A549 (cell line): Measurements from ENCODE around the gene G2E3. TPM values are rescaled to one million over a fixed set of nuclear protein-coding genes. Genes with fewer than 3 reads are reported as not detected.

Experiments
- ATAC-seq, 2 experiments: fragments of 200-7000 bp in 1 of 2; fragments of >200 bp in 1 of 2; cut with Nextera tagmentation in 1 of 2; cut with Tn5 transposase in 1 of 2; 3 replicates each; pipeline versions ENCODE4 v1.8.0 to v1.9.1; 2018 to 2020; ENCODE audit warnings: mild to moderate bottlenecking in 1 of 2, moderate library complexity in 1 of 2
- CTCF ChIA-PET: fragments of 300-600 bp; sonication (Branson Sonifier 250); formaldehyde crosslinking; extraction: SDS; loops from one replicate; lab custom pipeline; 2021; ENCODE audit warnings: antibody characterized with exemption, inconsistent platforms; lab: Yijun Ruan, JAX
- POLR2A ChIA-PET: fragments of 350-600 bp; formaldehyde crosslinking; extraction: SDS; loops from one replicate; lab custom pipeline; 2021; ENCODE audit warnings: antibody characterized with exemption, inconsistent platforms; lab: Yijun Ruan, JAX
- DNase-seq, 2 experiments: peaks; one replicate each; pipeline versions ENCODE4 v3.0.0 to v3.0.0-alpha.2; 2011 to 2016; ENCODE audit warnings: low read depth in 1 of 2, low spot score in 1 of 2
- FAIRE-seq: peaks from 2 replicates; lab custom pipeline; 2011; peaks lifted over from hg19 to GRCh38; lab: Jason Lieb, UNC
- H3K27ac ChIP-seq, 2 experiments: fragments of >200 bp; sonication (Bioruptor Twin); formaldehyde crosslinking; 3 replicates each; pipeline ENCODE4 v1.5.1; 2016 to 2017
- H3K4me1 ChIP-seq: fragments of >200 bp; sonication (Bioruptor Twin); formaldehyde crosslinking; 3 replicates; pipeline ENCODE4 v1.6.1; 2016
- H3K4me2 ChIP-seq: fragments of >200 bp; sonication (Bioruptor Twin); formaldehyde crosslinking; 3 replicates; pipeline ENCODE4 v1.6.1; 2016
- H3K4me3 ChIP-seq: fragments of >200 bp; sonication (Bioruptor Twin); formaldehyde crosslinking; 3 replicates; pipeline ENCODE4 v1.5.1; 2016
- H3K9me3 ChIP-seq: fragments of >200 bp; sonication (Bioruptor Twin); formaldehyde crosslinking; 3 replicates; pipeline ENCODE4 v1.6.1; 2016
- CHD4 ChIP-seq: fragments of 200-600 bp; sonication (generic); IDR thresholded peaks from 2 replicates; pipeline ENCODE4 v1.6.1; 2016; ENCODE audit warnings: antibody characterized with exemption, mild to moderate bottlenecking, borderline replicate concordance
- CTCF ChIP-seq: fragments of >200 bp; sonication (Bioruptor Twin); formaldehyde crosslinking; IDR thresholded peaks from 3 replicates; pipeline ENCODE4 v1.5.1; 2016
- EHF ChIP-seq: fragments of 250-450 bp; sonication (Bioruptor Pico); IDR thresholded peaks from 2 replicates; pipeline ENCODE4 v1.5.0; 2020; ENCODE audit warnings: mild to moderate bottlenecking
- FOSB ChIP-seq: fragments of 250-450 bp; sonication (Bioruptor Pico); IDR thresholded peaks from 2 replicates; pipeline ENCODE4 v1.5.0; 2020; ENCODE audit warnings: mild to moderate bottlenecking, moderate library complexity
- FOSL2 ChIP-seq, 2 experiments: fragments of 450-650 bp in 1 of 2; fragments of >200 bp in 1 of 2; sonication (Bioruptor Twin) in 1 of 2; formaldehyde crosslinking; IDR thresholded peaks; 2 replicates each; pipeline versions ENCODE4 v1.5.0 to v1.6.1; 2016 to 2020; ENCODE audit warnings: mild to moderate bottlenecking in 1 of 2, moderate library complexity in 1 of 2
- GATA3 ChIP-seq: IDR thresholded peaks from 2 replicates; pipeline ENCODE4 v1.6.1; 2012; ENCODE audit warnings: borderline replicate concordance
- HOXA7 ChIP-seq: fragments of 250-450 bp; sonication (Bioruptor Pico); IDR thresholded peaks from 2 replicates; pipeline ENCODE4 v1.5.0; 2020; ENCODE audit warnings: mild to moderate bottlenecking, moderate library complexity
- JUN ChIP-seq, 2 experiments: fragments of >200 bp; sonication (Bioruptor Twin); formaldehyde crosslinking; IDR thresholded peaks; 2 replicates in 1 of 2; 3 replicates in 1 of 2; pipeline ENCODE4 v1.6.1; 2016 to 2017
- KDM1A ChIP-seq: fragments of 200-600 bp; sonication (generic); IDR thresholded peaks from 2 replicates; pipeline ENCODE4 v1.6.1; 2016; ENCODE audit warnings: low read depth, mild to moderate bottlenecking
- KDM5A ChIP-seq: fragments of 200-600 bp; sonication (generic); IDR thresholded peaks from 2 replicates; pipeline ENCODE4 v1.6.1; 2016; ENCODE audit warnings: antibody characterized with exemption, mild to moderate bottlenecking
- MAZ ChIP-seq: fragments of 150-350 bp; IDR thresholded peaks from 2 replicates; pipeline ENCODE4 v1.6.1; 2014; ENCODE audit warnings: antibody characterized with exemption, low read depth, low read length, borderline replicate concordance
- MYC ChIP-seq: IDR thresholded peaks from 2 replicates; pipeline ENCODE4 v1.6.1; 2012; ENCODE audit warnings: mild to moderate bottlenecking, inconsistent platforms, low read length, improper control_type of control experiment, borderline replicate concordance
- NPAS2 ChIP-seq: fragments of 250-450 bp; sonication (Bioruptor Pico); IDR thresholded peaks from 2 replicates; pipeline ENCODE4 v1.8.0; 2022; ENCODE audit warnings: mild to moderate bottlenecking, moderate library complexity, borderline replicate concordance
- NR3C1 ChIP-seq: fragments of >200 bp; sonication (Bioruptor Twin); formaldehyde crosslinking; IDR thresholded peaks from 3 replicates; pipeline ENCODE4 v1.6.1; 2017
- PHF8 ChIP-seq: fragments of 200-600 bp; sonication (generic); IDR thresholded peaks from 2 replicates; pipeline ENCODE4 v1.6.1; 2016; ENCODE audit warnings: low read depth, mild to moderate bottlenecking, antibody characterized with exemption, moderate library complexity, borderline replicate concordance
- POLR2A ChIP-seq: IDR thresholded peaks from 2 replicates; pipeline ENCODE4 v1.6.1; 2012; ENCODE audit warnings: mild to moderate bottlenecking, low read length
- RNF2 ChIP-seq: fragments of 200-600 bp; sonication (generic); IDR thresholded peaks from 2 replicates; pipeline ENCODE4 v1.6.1; 2016; ENCODE audit warnings: low read depth, mild to moderate bottlenecking, antibody characterized with exemption, moderate library complexity, borderline replicate concordance
- TFCP2L1 ChIP-seq: fragments of 250-450 bp; sonication (Bioruptor Pico); IDR thresholded peaks from 2 replicates; pipeline ENCODE4 v1.5.0; 2021; ENCODE audit warnings: mild to moderate bottlenecking
- TP53 ChIP-seq: fragments of 250-450 bp; sonication (Bioruptor Pico); IDR thresholded peaks from 2 replicates; pipeline ENCODE4 v1.5.0; 2021; ENCODE audit warnings: mild to moderate bottlenecking, moderate library complexity
- ZFP36 ChIP-seq: fragments of 450-650 bp; IDR thresholded peaks from 2 replicates; pipeline ENCODE4 v1.6.1; 2014; ENCODE audit warnings: borderline replicate concordance; ENCODE audit not compliant: partially characterized antibody
- WGBS: methylation state at CpG from one replicate; pipeline ENCODE4 v1.1.6; 2017; ENCODE audit errors: missing lambda C conversion rate; 5-methylcytosine and 5-hydroxymethylcytosine counted together
- polyA plus RNA-seq, 4 experiments: library from polyadenylated mRNA; depleted of rRNA in 3 of 4; stranded (reverse); fragments of >200 nt; fragmentation: RNase III in 1 of 4; extraction: RNeasy Plus Mini Kit Qiagen cat#74134 plus additional on column Dnase treatment in 1 of 4; gene quantifications; 2 replicates in 3 of 4; 3 replicates in 1 of 4; pipeline ENCODE4 v1.2.3, GENCODE V29; 2011 to 2017
- TF ChIP-seq, protein P1 (sequence below): fragments of >200 bp; sonication (Bioruptor Twin); formaldehyde crosslinking; IDR thresholded peaks from 3 replicates; pipeline ENCODE4 v1.6.1; 2016
- TF ChIP-seq, protein P2 (sequence below): fragments of 450-650 bp; IDR thresholded peaks from 2 replicates; pipeline ENCODE4 v1.6.1; 2014; ENCODE audit warnings: antibody characterized with exemption
- TF ChIP-seq, protein P3 (sequence below): IDR thresholded peaks from 2 replicates; pipeline ENCODE4 v1.6.1; 2012

Gene G2E3
- polyA plus RNA-seq, 2 of the 4 experiments (the other 2 are of a cell fraction), result 18.2 to 27.9 TPM

DNA sequence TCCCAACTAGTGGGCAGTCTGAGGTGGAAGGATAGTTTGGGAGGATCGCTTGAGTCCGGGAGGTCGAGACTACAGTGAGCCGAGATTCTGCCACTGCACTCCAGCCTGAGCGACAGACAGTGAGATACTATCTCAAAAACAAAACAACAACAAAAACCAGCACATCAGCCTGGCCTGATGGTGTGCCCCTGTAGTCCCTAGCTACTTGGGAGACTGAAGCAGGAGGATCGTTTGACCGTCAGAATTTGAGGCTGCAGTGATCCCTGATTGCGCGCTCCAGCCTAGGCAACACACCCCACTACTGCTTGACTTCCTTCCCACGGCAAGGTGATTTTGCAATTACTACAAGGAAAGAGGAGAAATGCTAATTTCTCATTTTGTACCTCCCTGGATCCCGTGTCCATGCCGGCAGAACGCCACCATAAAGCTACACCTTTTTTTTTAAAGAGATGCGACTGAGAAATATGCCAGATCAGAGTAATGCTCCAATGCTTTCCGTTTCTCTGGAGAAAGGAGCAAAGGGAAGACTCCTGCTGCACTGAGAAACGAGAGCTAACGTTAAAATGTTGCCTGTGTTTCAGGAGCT is 62.5 kb downstream of the G2E3 start:
- peaks cover 26% of the 10 kb centered on the region; the same call in 2 of the 3 replicates for H3K4me1 ChIP-seq
- peak overlapping the region; percentile 94 to 96 for H3K27ac ChIP-seq
- peak overlapping the region; percentile 73 for H3K4me3 ChIP-seq
- WGBS, result 9% methylated on average over 17 of the region's 17 CpGs
- H3K4me2 ChIP-seq, result peak overlapping the region; percentile 80
- FAIRE-seq (no peak), ATAC-seq (peak; percentile 70 to 72), DNase-seq (peak in 1 of 2 experiments; percentile 48)
- TF ChIP-seq CHD4 (no peak), CTCF (no peak), HOXA7 (CRISPR knock-in tag) (0 out of 2 replicates have a peak, but pooled peaks have one; percentile 9)
- TF ChIP-seq, protein P1, sequence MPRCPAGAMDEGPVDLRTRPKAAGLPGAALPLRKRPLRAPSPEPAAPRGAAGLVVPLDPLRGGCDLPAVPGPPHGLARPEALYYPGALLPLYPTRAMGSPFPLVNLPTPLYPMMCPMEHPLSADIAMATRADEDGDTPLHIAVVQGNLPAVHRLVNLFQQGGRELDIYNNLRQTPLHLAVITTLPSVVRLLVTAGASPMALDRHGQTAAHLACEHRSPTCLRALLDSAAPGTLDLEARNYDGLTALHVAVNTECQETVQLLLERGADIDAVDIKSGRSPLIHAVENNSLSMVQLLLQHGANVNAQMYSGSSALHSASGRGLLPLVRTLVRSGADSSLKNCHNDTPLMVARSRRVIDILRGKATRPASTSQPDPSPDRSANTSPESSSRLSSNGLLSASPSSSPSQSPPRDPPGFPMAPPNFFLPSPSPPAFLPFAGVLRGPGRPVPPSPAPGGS, result no peak
- ChIA-PET POLR2A (interaction anchor here (1.2 kb wide), 1 partner anchor 63 kb away, joined by 4 read pairs; the partner anchor contains the start of gene G2E3), CTCF (interaction anchor here (2.7 to 3.6 kb wide), 2 partner anchors 11 to 59 kb away, joined by 12 to 24 read pairs; no protein-coding TSS in a partner anchor)
- no peaks in the 10 kb centered on the region for H3K9me3 ChIP-seq

DNA sequence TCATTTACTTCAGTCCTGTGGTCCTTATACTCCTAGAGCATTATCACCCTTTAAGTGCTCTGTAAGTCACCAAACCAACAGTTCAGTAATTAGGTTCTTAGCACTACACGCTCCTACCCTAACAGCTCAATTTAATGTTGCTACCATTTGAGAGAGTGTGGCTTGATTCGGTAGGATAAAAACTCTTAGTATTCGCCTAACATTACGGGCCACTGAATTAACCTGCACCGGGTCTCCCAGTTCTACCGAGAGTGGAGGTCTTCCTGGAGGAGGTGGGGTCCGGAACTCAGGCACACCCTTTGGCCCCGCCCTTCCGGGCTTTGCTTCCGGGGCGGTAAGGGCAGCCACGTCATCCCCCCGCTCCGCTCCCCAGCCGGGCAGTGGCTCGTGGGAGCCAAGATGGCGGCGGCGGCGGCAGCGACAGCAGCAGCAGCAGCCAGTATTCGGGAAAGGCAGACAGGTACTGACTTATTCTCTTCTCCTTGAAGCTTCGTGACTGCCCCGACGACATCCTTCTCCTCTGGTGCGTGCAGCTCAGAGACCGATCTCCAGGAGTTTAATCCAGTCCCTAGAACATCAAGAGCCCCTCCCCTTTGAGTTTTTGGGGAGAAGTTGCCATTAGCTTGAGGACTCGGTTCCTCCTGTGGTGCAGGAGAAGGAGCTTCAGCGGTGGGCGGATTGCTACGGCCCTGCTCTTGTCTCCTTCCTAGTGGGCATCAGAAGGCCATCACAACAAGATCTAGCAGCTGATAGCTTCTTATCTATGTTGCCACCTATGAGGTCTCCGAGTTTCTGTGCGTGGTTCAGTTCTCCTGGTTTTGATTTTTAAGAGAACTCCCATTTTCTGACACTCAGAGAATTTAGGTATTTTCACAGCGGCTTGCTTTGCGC is 63.2 kb downstream of the G2E3 start, which contains the start of gene SCFD1:
Gene SCFD1, plus strand, starts transcription at position 380 of the 891 bp plus-strand sequence. Its CDS starts 20 bp downstream, at position 400.
- Histone ChIP-seq H3K4me2 (peak within 1 kb of the TSS; percentile 80), H3K4me3 (peak within 1 kb of the TSS; percentile 73), H3K9me3 (no peaks in the 10 kb centered on the region), H3K27ac (peak within 1 kb of the TSS; percentile 94 to 96), H3K4me1 (peaks cover 26% of the 10 kb centered on the region; the same call in 2 of the 3 replicates)
- CTCF ChIA-PET, result interaction anchor here (2.7 to 3.6 kb wide), 2 partner anchors 12 to 60 kb away, joined by 12 to 24 read pairs; no protein-coding TSS in a partner anchor
- POLR2A ChIA-PET, result interaction anchor here (0.8 to 1.2 kb wide), 3 partner anchors 13 to 63 kb away, joined by 3 to 4 read pairs (median 3); partner anchors contain the start of gene G2E3
- TF ChIP-seq GATA3 (peak; percentile 44; the same call in 1 of the 2 replicates), POLR2A (peak; percentile 95), KDM1A (0 out of 2 replicates have a peak, but pooled peaks have one; percentile 36), RNF2 (no peak), NR3C1 (no peak), TP53 (CRISPR knock-in tag) (peak; percentile 68; the same call in 1 of the 2 replicates), NPAS2 (CRISPR knock-in tag) (no peak), FOSL2 (IDR thresholded peaks at IDR 0.05) (0 out of 2 replicates have a peak, but pooled peaks have one; percentile 8), FOSL2 (CRISPR knock-in tag; IDR thresholded peaks at IDR 0.05) (peak; percentile 61), TFCP2L1 (CRISPR knock-in tag) (peak; percentile 68; the same call in 1 of the 2 replicates), HOXA7 (CRISPR knock-in tag) (peak; percentile 52), PHF8 (peak; percentile 94), KDM5A (peak; percentile 71), MAZ (0 out of 2 replicates have a peak, but pooled peaks have one; percentile 64), ZFP36 (peak; percentile 99), EHF (CRISPR knock-in tag) (no peak), FOSB (CRISPR knock-in tag) (0 out of 2 replicates have a peak, but pooled peaks have one; percentile 83), MYC (0 out of 2 replicates have a peak, but pooled peaks have one; percentile 77), JUN (IDR thresholded peaks at IDR 0.05) (peak; percentile 72 to 92)
- TF ChIP-seq, protein P1, result peak; percentile 90
- TF ChIP-seq, protein P2, sequence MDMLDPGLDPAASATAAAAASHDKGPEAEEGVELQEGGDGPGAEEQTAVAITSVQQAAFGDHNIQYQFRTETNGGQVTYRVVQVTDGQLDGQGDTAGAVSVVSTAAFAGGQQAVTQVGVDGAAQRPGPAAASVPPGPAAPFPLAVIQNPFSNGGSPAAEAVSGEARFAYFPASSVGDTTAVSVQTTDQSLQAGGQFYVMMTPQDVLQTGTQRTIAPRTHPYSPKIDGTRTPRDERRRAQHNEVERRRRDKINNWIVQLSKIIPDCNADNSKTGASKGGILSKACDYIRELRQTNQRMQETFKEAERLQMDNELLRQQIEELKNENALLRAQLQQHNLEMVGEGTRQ, result no peak
- TF ChIP-seq, protein P3, sequence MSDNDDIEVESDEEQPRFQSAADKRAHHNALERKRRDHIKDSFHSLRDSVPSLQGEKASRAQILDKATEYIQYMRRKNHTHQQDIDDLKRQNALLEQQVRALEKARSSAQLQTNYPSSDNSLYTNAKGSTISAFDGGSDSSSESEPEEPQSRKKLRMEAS, result peak; percentile 85
- ATAC-seq (peak; percentile 95 to 98), FAIRE-seq (no peak), DNase-seq (peak; percentile 75 to 90)
- under 1% methylated on average over 32 of the region's 35 CpGs for WGBS
